Measurements from ENCODE around the gene DCST1. TPM values are rescaled to one million over a fixed set of nuclear protein-coding genes. Genes with fewer than 3 reads are reported as not detected.
A peak's percentile ranks its signal among the peaks of the same experiment; 100 is the strongest.

DCST1 gene
- total and polyA plus RNA-seq, 2 of the 13 experiments (the other 11 are each of a cell fraction or from before 2014, with no cell fraction given): 0.04 TPM; not detected in 1

GRCh38 chr1:155084722-155085503, 51.3 kb downstream of the DCST1 start (continued):
- peak; percentile 42 for TF ChIP-seq SPEN (CRISPR knock-in tag; IDR thresholded peaks at IDR 0.05; ENCODE audit: low read depth)
- no peak for TF ChIP-seq PLSCR1 (CRISPR knock-in tag; IDR thresholded peaks at IDR 0.05; ENCODE audit: borderline replicate concordance)
- TF ChIP-seq NR2F1 (CRISPR knock-in tag; IDR thresholded peaks at IDR 0.05): no peak
- TF ChIP-seq ATM (IDR thresholded peaks at IDR 0.05; ENCODE audit: borderline replicate concordance): no peak
- peak; percentile 25; the same call in 1 of the 2 replicates for TF ChIP-seq RFX1 (IDR thresholded peaks at IDR 0.05)
- no peak for TF ChIP-seq ARID2 (CRISPR knock-in tag; IDR thresholded peaks at IDR 0.05; ENCODE audit: borderline replicate concordance)
- no peak; the same call in 1 of the 2 replicates for TF ChIP-seq HOMEZ (CRISPR knock-in tag; IDR thresholded peaks at IDR 0.05; ENCODE audit: low read depth)
- TF ChIP-seq EP300 (IDR thresholded peaks at IDR 0.05; ENCODE audit: low read depth in 2 of 2, low read length in 2 of 2): no peak
- no peak; the same call in 1 of the 2 replicates for TF ChIP-seq EP300 (CRISPR knock-in tag; IDR thresholded peaks at IDR 0.05; ENCODE audit: borderline replicate concordance)
- TF ChIP-seq ATF7-NPFF (CRISPR knock-in tag; IDR thresholded peaks at IDR 0.05; ENCODE audit: low read depth): no peak; the same call in 1 of the 2 replicates
- no peak for TF ChIP-seq ATF7 (IDR thresholded peaks at IDR 0.05)
- TF ChIP-seq ATF7 (CRISPR knock-in tag; IDR thresholded peaks at IDR 0.05): no peak
- no peak for TF ChIP-seq LRRFIP1 (CRISPR knock-in tag; conservative IDR thresholded peaks at IDR 0.05)
- TF ChIP-seq FOXK1 (CRISPR knock-in tag; IDR thresholded peaks at IDR 0.05; ENCODE audit: borderline replicate concordance, low read depth): 0 out of 2 replicates have a peak, but pooled peaks have one; percentile 57
- no peak for TF ChIP-seq TOPORS (CRISPR knock-in tag; IDR thresholded peaks at IDR 0.05)
- no peak for TF ChIP-seq ELK4 (CRISPR knock-in tag; IDR thresholded peaks at IDR 0.05; ENCODE audit: borderline replicate concordance)
- no peak for TF ChIP-seq REST (IDR thresholded peaks at IDR 0.05; ENCODE audit: borderline replicate concordance in 1 of 2, low read depth in 1 of 2, low read length in 2 of 2)
- peak; percentile 77; the same call in 1 of the 2 replicates for TF ChIP-seq ZNF224 (CRISPR knock-in tag; IDR thresholded peaks at IDR 0.05)
